ENCODE data around the gene TMEM150C.

The TMEM150C gene

GRCh38 chr4:82467471-82467870 is 94.3 kb downstream of the TMEM150C start:
- Mint-ChIP-seq H3K27ac (no peak overlapping the region), H3K4me1 (peaks cover 9% of the 10 kb centered on the region), H3K4me3 (no peak overlapping the region), H3K36me3 (ENCODE audit: low read depth) (peaks cover 21% of the 10 kb centered on the region), H3K9me3 (peaks cover 3% of the 10 kb centered on the region), H3K27me3 (ENCODE audit: low read depth) (peaks cover 3% of the 10 kb centered on the region)
- TF ChIP-seq, protein P1, sequence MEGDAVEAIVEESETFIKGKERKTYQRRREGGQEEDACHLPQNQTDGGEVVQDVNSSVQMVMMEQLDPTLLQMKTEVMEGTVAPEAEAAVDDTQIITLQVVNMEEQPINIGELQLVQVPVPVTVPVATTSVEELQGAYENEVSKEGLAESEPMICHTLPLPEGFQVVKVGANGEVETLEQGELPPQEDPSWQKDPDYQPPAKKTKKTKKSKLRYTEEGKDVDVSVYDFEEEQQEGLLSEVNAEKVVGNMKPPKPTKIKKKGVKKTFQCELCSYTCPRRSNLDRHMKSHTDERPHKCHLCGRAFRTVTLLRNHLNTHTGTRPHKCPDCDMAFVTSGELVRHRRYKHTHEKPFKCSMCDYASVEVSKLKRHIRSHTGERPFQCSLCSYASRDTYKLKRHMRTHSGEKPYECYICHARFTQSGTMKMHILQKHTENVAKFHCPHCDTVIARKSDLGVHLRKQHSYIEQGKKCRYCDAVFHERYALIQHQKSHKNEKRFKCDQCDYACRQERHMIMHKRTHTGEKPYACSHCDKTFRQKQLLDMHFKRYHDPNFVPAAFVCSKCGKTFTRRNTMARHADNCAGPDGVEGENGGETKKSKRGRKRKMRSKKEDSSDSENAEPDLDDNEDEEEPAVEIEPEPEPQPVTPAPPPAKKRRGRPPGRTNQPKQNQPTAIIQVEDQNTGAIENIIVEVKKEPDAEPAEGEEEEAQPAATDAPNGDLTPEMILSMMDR (IDR thresholded peaks at IDR 0.05; ENCODE audit: unreplicated experiment in 3 of 3): no peak

GRCh38 chr4:82463221-82463620 is 98.6 kb downstream of the TMEM150C start:
- H3K4me3 Mint-ChIP-seq: no peak overlapping the region
- no peak overlapping the region for H3K27ac Mint-ChIP-seq
- H3K9me3 Mint-ChIP-seq: peaks cover under 1% of the 10 kb centered on the region
- H3K36me3 Mint-ChIP-seq (ENCODE audit: low read depth): peaks cover 29% of the 10 kb centered on the region
- TF ChIP-seq, protein P1 (IDR thresholded peaks at IDR 0.05; ENCODE audit: unreplicated experiment in 3 of 3): no peak
- peaks cover under 1% of the 10 kb centered on the region for H3K27me3 Mint-ChIP-seq (ENCODE audit: low read depth)
- H3K4me1 Mint-ChIP-seq: peaks cover 5% of the 10 kb centered on the region

DNA sequence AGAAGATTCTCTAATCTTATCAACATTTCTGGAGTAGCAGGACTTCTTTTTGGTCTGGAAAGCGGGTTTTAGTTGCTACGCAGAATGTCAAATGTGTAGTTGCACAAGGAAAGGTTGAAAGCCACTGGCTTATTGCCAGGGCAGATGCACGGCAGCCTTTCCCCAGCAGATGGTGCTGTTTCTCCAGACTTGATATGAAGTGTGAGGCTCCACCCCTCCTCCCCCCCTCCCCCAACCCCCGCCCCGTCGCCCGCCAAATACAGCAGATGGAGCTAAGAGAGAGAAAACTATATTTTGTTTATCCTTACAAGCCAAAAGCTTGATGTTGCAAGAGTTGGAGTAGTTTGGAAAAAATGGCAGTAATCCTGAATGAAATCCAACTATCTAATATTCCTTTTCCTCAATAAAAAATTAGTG is 99.4 kb downstream of the TMEM150C start:
- Mint-ChIP-seq H3K27me3 (ENCODE audit: low read depth) (no peaks in the 10 kb centered on the region), H3K4me3 (no peak overlapping the region), H3K27ac (no peak overlapping the region), H3K36me3 (ENCODE audit: low read depth) (peaks cover 31% of the 10 kb centered on the region), H3K9me3 (no peaks in the 10 kb centered on the region), H3K4me1 (peaks cover 5% of the 10 kb centered on the region)
- TF ChIP-seq, protein P1 (IDR thresholded peaks at IDR 0.05; ENCODE audit: unreplicated experiment in 3 of 3): peak; percentile 81 to 87 (median 82)

- no peaks in the 10 kb centered on the region for H3K9me3 Mint-ChIP-seq
- peaks cover 36% of the 10 kb centered on the region for H3K36me3 Mint-ChIP-seq (ENCODE audit: low read depth)
- H3K4me1 Mint-ChIP-seq: peaks cover 5% of the 10 kb centered on the region
- no peak overlapping the region for H3K4me3 Mint-ChIP-seq
- no peaks in the 10 kb centered on the region for H3K27me3 Mint-ChIP-seq (ENCODE audit: low read depth)
- TF ChIP-seq, protein P1 (IDR thresholded peaks at IDR 0.05; ENCODE audit: unreplicated experiment in 3 of 3): no peak
- H3K27ac Mint-ChIP-seq: no peak overlapping the region
Observed at GRCh38 chr4:82461710-82462109, 100.1 kb downstream of the TMEM150C start.

- TF ChIP-seq, protein P1 (IDR thresholded peaks at IDR 0.05; ENCODE audit: unreplicated experiment in 3 of 3): no peak
- no peaks in the 10 kb centered on the region for H3K27me3 Mint-ChIP-seq (ENCODE audit: low read depth)
- peaks cover 11% of the 10 kb centered on the region for H3K4me1 Mint-ChIP-seq
- no peak overlapping the region for H3K4me3 Mint-ChIP-seq
- peaks cover 50% of the 10 kb centered on the region for H3K36me3 Mint-ChIP-seq (ENCODE audit: low read depth)
- H3K27ac Mint-ChIP-seq: no peak overlapping the region
- H3K9me3 Mint-ChIP-seq: no peaks in the 10 kb centered on the region
Observed at GRCh38 chr4:82458729-82459128, 103.1 kb downstream of the TMEM150C start.

DNA sequence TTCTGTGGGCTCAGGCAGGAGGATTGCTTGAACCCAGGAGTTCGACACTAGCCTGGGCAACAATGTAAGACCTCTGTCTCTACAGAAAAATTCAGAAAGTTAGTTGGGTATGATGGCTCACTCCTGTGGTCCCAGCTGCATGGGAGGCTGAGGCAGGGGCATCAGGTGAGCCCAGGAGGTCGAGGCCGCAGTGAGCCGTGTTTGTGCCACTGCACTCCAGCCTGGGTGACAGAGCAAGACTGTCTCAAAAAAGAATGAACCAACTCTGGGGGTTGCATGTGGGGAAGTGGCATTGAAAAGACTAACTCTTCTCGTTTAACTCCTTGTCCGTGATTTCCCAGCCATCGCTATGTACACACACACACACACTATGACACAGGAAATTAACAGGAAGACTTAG is 104.5 kb downstream of the TMEM150C start:
- Mint-ChIP-seq H3K27me3 (ENCODE audit: low read depth) (no peaks in the 10 kb centered on the region), H3K4me1 (peaks cover 6% of the 10 kb centered on the region), H3K27ac (no peak overlapping the region), H3K36me3 (ENCODE audit: low read depth) (peaks cover 53% of the 10 kb centered on the region), H3K4me3 (no peak overlapping the region), H3K9me3 (no peaks in the 10 kb centered on the region)
- TF ChIP-seq, protein P1 (IDR thresholded peaks at IDR 0.05; ENCODE audit: unreplicated experiment in 3 of 3): no peak
